A673 (cell line): ENCODE results near the gene CPN1. TPM values are rescaled to one million over a fixed set of nuclear protein-coding genes. Genes with fewer than 3 reads are reported as not detected.

ENCODE experiments used
- BruUV-seq: library from RNA; stranded (reverse); fragments of 400-500 nt; replicated peaks from 2 replicates; lab custom pipeline; 2021; lab: Mats Ljungman, UMichigan
- CTCF ChIA-PET: fragments of 300-600 bp; sonication (Branson Sonifier 250); formaldehyde crosslinking; loops from one replicate; lab custom pipeline; 2022; ENCODE audit warnings: antibody characterized with exemption; lab: Charles Lee
- POLR2A ChIA-PET: fragments of 300-600 bp; sonication (Branson Sonifier 250); formaldehyde crosslinking; loops from one replicate; lab custom pipeline; 2022; ENCODE audit warnings: antibody characterized with exemption; ENCODE audit not compliant: low non-redundant PET; lab: Charles Lee
- DNase-seq: peaks from one replicate; pipeline ENCODE4 v3.0.0-alpha.2; 2015; ENCODE audit warnings: low spot score
- H3K27ac ChIP-seq: fragments of 200-600 bp; sonication (generic); 2 replicates; pipeline ENCODE4 v1.5.1; 2016; ENCODE audit warnings: mixed run types, low read depth, mild to moderate bottlenecking, mixed read lengths, antibody characterized with exemption, low read length; ENCODE audit not compliant: poor library complexity, severe bottlenecking
- H3K27me3 ChIP-seq: fragments of 200-600 bp; sonication (generic); replicated peaks from 2 replicates; pipeline ENCODE4 v1.6.1; 2017; ENCODE audit warnings: mixed run types, low read depth, mild to moderate bottlenecking, mixed read lengths, antibody characterized with exemption, low read length; ENCODE audit not compliant: insufficient read depth, poor library complexity
- H3K36me3 ChIP-seq: fragments of 200-600 bp; sonication (generic); 2 replicates; pipeline ENCODE4 v1.6.1; 2016; ENCODE audit warnings: mixed run types, mild to moderate bottlenecking, mixed read lengths, antibody characterized with exemption, low read length; ENCODE audit not compliant: insufficient read depth, poor library complexity, severe bottlenecking
- H3K4me1 ChIP-seq: fragments of 200-600 bp; sonication (generic); 2 replicates; pipeline ENCODE4 v1.6.1; 2017; ENCODE audit warnings: mixed run types, mild to moderate bottlenecking, mixed read lengths, antibody characterized with exemption, low read length; ENCODE audit not compliant: insufficient read depth, poor library complexity, severe bottlenecking
- H3K4me3 ChIP-seq: fragments of 200-600 bp; sonication (generic); 2 replicates; pipeline ENCODE4 v1.5.1; 2016; ENCODE audit warnings: low read depth, mixed run types, mild to moderate bottlenecking, mixed read lengths, low read length; ENCODE audit not compliant: poor library complexity, severe bottlenecking
- H3K9me3 ChIP-seq: fragments of 200-600 bp; sonication (generic); 2 replicates; pipeline ENCODE4 v1.6.1; 2016; ENCODE audit warnings: mixed run types, low read depth, mild to moderate bottlenecking, mixed read lengths, antibody characterized with exemption, low read length; ENCODE audit not compliant: poor library complexity, severe bottlenecking
- CTCF ChIP-seq: fragments of 300-800, 200-600 bp; sonication (generic); conservative IDR thresholded peaks from 2 replicates; pipeline ENCODE4 v1.5.1; 2017; ENCODE audit warnings: low read depth, mild to moderate bottlenecking, antibody characterized with exemption, low read length, moderate library complexity, mixed read lengths
- EZH2 ChIP-seq: fragments of 200-600 bp; sonication (generic); IDR thresholded peaks from 2 replicates; pipeline ENCODE4 v1.6.1; 2017; ENCODE audit warnings: borderline replicate concordance, low read depth, mild to moderate bottlenecking, mixed read lengths, antibody characterized with exemption, low read length; ENCODE audit not compliant: poor library complexity, severe bottlenecking
- intact Hi-C: fragments of 100-400 bp; cut with micrococcal nuclease; formaldehyde crosslinking; loops from one replicate; pipeline ENCODE4 v1.10.0; 2022; ENCODE audit not compliant: unreplicated experiment
- total RNA-seq: library from RNA; stranded (reverse); gene quantifications from 2 replicates; pipeline ENCODE4 v1.2.3, GENCODE V29; 2021

The CPN1 gene
- total RNA-seq, 1 experiment from 2014 or later: not detected

- no peak overlapping the region for H3K4me3 ChIP-seq
- no peaks in the 10 kb centered on the region for H3K36me3 ChIP-seq
- ChIA-PET CTCF (interaction anchor here (0.6 to 3.4 kb wide), 13 partner anchors 14 to 314 kb away, joined by 3 to 35 read pairs (median 4); partner anchors contain the start of genes COX15, CUTC and DNMBP), POLR2A (interaction anchor here (0.6 to 0.8 kb wide), 2 partner anchors 62 to 201 kb away, joined by 3 to 5 read pairs; no protein-coding TSS in a partner anchor)
- H3K9me3 ChIP-seq: no peaks in the 10 kb centered on the region
- no TSS peak for BruUV-seq
- H3K4me1 ChIP-seq: peaks cover 27% of the 10 kb centered on the region
- no peaks in the 10 kb centered on the region for H3K27me3 ChIP-seq
- DNase-seq: no peak
- H3K27ac ChIP-seq: no peak overlapping the region
- intact Hi-C loops: loop anchor here (2.0 kb wide), 1 partner anchor 191 kb away; no protein-coding TSS in a partner anchor
- no peak for TF ChIP-seq EZH2
These were observed 36.1 kb downstream of the CPN1 start for GRCh38 chr10:100045592-100045991.

GRCh38 chr10:100043796-100044195 is 37.9 kb downstream of the CPN1 start:
- Histone ChIP-seq H3K4me1 (peaks cover 27% of the 10 kb centered on the region), H3K36me3 (no peaks in the 10 kb centered on the region), H3K9me3 (no peaks in the 10 kb centered on the region), H3K27ac (peak overlapping the region; percentile 73), H3K27me3 (no peaks in the 10 kb centered on the region), H3K4me3 (no peak overlapping the region)
- ChIA-PET CTCF (interaction anchor here (0.5 to 3.4 kb wide), 5 partner anchors 72 to 560 kb away, joined by 3 to 35 read pairs (median 6); no protein-coding TSS in a partner anchor), POLR2A (no interaction called here)
- TF ChIP-seq CTCF (no peak), EZH2 (no peak)
- DNase-seq: peak; percentile 86
- no TSS peak for BruUV-seq
- intact Hi-C loops: loop anchor here (2.0 to 5.0 kb wide), 2 partner anchors 66 to 189 kb away; no protein-coding TSS in a partner anchor

- no peaks in the 10 kb centered on the region for H3K27me3 ChIP-seq
- TF ChIP-seq EZH2 (no peak), CTCF (0 out of 2 replicates have a peak, but pooled peaks have one; percentile 8)
- H3K9me3 ChIP-seq: no peaks in the 10 kb centered on the region
- no peaks in the 10 kb centered on the region for H3K36me3 ChIP-seq
- H3K27ac ChIP-seq: peak overlapping the region; percentile 73
- BruUV-seq: no TSS peak
- H3K4me3 ChIP-seq: no peak overlapping the region
- peak; percentile 48 for DNase-seq
- peaks cover 28% of the 10 kb centered on the region for H3K4me1 ChIP-seq
- ChIA-PET CTCF (interaction anchor here (0.5 to 3.4 kb wide), 4 partner anchors 129 to 561 kb away, joined by 3 to 35 read pairs (median 6); no protein-coding TSS in a partner anchor), POLR2A (no interaction called here)
- intact Hi-C loops: loop anchor here (5.0 kb wide), 1 partner anchor 66 kb away; no protein-coding TSS in a partner anchor
These were observed 38.3 kb downstream of the CPN1 start for GRCh38 chr10:100043344-100043743.
